NB4 (cell line): ENCODE measurements around the gene KLF3.

Source experiments
- DNase-seq: peaks from one replicate; pipeline ENCODE4 v3.0.0; 2010; ENCODE audit warnings: low read depth
- H3K4me3 ChIP-seq: one replicate; pipeline ENCODE4 v1.5.1; 2011; ENCODE audit warnings: mild to moderate bottlenecking, low read depth, low read length, moderate library complexity
- MYC ChIP-seq: IDR thresholded peaks from 2 replicates; pipeline ENCODE4 v1.6.1; 2011; ENCODE audit warnings: low read depth, low read length
- POLR2A ChIP-seq: IDR thresholded peaks from 2 replicates; pipeline ENCODE4 v1.6.1; 2011; ENCODE audit warnings: mild to moderate bottlenecking; ENCODE audit not compliant: insufficient read length; ENCODE audit errors: extremely low read depth
- TF ChIP-seq, protein P1 (sequence below): IDR thresholded peaks from one replicate; pipeline ENCODE4 v1.5.1; 2012; ENCODE audit warnings: low read depth, low read length
- TF ChIP-seq, protein P2 (sequence below): IDR thresholded peaks from 2 replicates; pipeline ENCODE4 v1.6.1; 2011; ENCODE audit warnings: low read depth, low read length

KLF3 gene

DNA sequence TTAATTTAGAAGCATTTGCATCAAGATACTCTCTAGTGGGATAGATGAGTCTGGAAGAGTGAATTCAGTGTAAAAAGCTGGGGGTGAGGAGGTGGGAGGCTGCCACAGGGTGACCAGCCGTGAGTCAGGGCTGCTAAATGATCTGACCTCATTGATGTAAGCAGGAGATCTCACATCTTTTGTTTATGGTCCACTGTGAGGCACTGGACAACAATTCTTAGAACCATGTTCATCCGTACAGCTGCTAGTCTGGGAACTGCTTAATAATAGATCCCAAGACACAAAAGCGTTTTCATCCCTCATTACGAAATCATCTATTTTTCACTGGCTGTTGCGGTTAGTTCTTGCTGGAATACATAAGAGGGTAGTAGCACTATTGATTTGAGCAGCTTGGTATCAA is 14.1 kb downstream of the KLF3 start:
- TF ChIP-seq, protein P1, sequence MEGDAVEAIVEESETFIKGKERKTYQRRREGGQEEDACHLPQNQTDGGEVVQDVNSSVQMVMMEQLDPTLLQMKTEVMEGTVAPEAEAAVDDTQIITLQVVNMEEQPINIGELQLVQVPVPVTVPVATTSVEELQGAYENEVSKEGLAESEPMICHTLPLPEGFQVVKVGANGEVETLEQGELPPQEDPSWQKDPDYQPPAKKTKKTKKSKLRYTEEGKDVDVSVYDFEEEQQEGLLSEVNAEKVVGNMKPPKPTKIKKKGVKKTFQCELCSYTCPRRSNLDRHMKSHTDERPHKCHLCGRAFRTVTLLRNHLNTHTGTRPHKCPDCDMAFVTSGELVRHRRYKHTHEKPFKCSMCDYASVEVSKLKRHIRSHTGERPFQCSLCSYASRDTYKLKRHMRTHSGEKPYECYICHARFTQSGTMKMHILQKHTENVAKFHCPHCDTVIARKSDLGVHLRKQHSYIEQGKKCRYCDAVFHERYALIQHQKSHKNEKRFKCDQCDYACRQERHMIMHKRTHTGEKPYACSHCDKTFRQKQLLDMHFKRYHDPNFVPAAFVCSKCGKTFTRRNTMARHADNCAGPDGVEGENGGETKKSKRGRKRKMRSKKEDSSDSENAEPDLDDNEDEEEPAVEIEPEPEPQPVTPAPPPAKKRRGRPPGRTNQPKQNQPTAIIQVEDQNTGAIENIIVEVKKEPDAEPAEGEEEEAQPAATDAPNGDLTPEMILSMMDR: no peak
- DNase-seq: no peak
- H3K4me3 ChIP-seq: no peak overlapping the region

DNA sequence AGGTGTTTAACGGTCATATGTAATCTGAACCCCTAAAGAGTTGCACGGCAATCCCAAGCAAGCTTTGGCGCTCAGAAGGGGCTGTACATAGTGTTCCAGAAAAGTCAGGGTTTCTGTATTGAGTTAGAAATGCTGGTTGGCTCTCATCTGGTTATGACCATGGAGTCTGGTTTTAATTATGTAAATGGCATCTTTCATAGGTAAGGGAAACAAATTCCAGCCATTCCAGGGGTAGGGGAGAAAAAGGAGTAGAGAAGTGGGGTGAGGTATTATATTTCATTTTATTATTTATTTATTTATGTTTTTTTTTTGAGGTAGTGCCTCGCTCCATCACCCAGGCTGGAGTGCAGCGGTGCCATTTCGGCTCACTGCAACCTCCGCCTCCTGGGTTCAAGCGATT is 15.9 kb downstream of the KLF3 start:
- DNase-seq: no peak
- no peak overlapping the region for H3K4me3 ChIP-seq
- no peak for TF ChIP-seq MYC
- TF ChIP-seq, protein P1: no peak
- TF ChIP-seq, protein P2, sequence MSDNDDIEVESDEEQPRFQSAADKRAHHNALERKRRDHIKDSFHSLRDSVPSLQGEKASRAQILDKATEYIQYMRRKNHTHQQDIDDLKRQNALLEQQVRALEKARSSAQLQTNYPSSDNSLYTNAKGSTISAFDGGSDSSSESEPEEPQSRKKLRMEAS: no peak
- TF ChIP-seq POLR2A: no peak

DNA sequence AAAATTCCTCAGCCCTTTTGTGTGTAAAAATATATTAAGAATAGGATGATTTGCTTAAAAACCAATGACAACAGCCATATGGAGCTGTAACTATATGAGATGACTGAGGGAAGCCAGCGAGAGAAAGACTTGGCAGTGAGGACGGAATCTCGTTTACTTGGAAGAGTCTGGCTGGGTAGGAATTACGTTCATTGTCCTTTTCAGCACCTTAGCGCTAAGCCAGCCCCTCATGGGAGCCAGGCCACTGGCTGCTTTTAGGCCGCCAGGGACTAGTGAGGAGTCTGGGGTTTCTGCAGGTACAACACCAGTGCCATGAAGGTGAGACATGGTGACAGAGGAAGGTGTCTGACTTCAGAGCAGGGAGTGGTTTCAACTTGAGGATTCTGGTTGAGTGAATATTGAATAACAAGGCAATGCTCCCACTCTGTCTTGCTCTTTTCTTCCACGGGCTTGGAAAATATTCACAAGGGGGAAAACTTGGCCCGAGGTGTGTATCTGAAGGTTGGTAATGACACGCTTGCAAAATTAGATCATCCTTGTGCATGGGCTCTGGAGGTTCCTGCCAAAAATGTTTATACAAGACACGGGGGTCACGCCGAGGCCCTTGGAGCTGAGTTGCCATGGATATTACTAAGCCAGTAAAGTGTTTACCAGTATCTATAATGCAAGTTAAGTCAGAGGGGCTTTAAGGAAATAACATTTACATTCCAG is 17.4 kb downstream of the KLF3 start:
- TF ChIP-seq MYC (no peak), POLR2A (no peak)
- TF ChIP-seq, protein P2: no peak
- TF ChIP-seq, protein P1: no peak
- no peak for DNase-seq
- no peak overlapping the region for H3K4me3 ChIP-seq

DNA sequence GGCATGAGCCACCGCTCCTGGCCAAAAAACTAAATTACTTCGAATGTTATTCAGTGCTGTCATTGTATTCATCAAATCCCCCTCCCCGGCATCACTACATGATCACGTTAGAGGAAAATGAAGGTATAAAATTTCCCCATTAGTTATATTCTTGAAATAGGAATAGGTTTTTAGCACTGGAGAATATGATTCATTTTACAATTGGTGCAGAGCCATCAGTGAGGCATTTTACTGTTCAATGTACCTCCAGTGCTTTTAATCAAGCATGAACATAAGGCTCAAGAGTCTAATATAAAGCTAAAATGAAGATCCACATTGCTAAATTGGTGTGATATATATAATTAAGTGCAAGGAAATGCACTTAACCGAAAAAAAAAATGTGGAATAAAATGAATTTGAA is 18.3 kb downstream of the KLF3 start:
- DNase-seq: no peak
- TF ChIP-seq POLR2A (no peak), MYC (no peak)
- TF ChIP-seq, protein P1: no peak
- TF ChIP-seq, protein P2: no peak
- no peak overlapping the region for H3K4me3 ChIP-seq

DNA sequence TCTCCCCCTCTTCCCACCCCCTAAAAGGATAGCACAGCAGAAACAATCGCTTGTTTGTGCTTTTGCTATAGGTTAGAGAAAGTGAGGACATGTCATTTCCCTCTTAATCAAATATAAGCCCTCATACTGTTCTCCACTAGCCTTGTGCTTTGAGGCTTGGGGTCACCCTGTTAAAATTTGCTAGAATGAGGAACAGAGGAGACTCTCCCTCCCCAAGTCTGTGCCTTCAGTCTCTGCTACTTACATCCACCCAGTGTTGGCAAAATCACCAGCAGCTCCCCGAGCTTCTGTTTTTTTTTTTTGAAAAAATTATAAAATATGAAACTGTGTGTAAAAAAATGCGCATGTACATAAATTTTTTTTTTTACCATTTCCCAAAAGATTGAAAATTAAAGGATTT is 19.3 kb downstream of the KLF3 start:
- H3K4me3 ChIP-seq: no peak overlapping the region
- TF ChIP-seq, protein P2: no peak
- TF ChIP-seq, protein P1: no peak
- TF ChIP-seq POLR2A (no peak), MYC (no peak)
- peak; percentile 35 for DNase-seq

DNA sequence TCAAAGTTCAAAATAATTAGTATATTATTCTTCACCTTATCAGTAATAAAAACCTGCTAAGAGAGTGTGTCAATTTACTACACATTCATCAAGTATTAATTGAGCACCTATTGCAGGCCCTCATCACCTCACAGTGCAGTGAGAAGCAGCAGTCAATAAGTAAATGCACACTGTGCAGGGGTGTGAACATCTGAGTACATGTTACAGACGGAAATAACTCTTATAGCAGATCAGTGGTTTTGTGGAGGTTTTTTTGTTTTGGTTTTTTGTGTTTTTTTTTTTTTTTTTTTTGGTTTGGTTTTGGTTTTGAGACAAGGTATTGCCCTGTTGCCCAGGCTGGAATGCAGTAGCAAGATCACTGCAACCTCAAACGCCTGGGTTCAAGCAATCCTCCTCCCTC is 20.3 kb downstream of the KLF3 start:
- TF ChIP-seq MYC: no peak
- TF ChIP-seq, protein P2: no peak
- TF ChIP-seq POLR2A: no peak
- TF ChIP-seq, protein P1: no peak
- no peak overlapping the region for H3K4me3 ChIP-seq
- no peak for DNase-seq
